CD4-positive, alpha-beta T cell (primary cell): ENCODE results near the gene GALNT18. TPM values are rescaled to one million over a fixed set of nuclear protein-coding genes. Genes with fewer than 3 reads are reported as not detected.

ENCODE experiments used
- ATAC-seq: fragments of 200-7000 bp; cut with Tn5 transposase; one replicate; pipeline ENCODE4 v1.10.0; 2022; ENCODE audit warnings: mild to moderate bottlenecking; ENCODE audit not compliant: poor library complexity
- CTCF ChIA-PET: fragments of 350-600 bp; sonication (Branson Sonifier 250); formaldehyde crosslinking; loops from one replicate; lab custom pipeline; 2021; ENCODE audit warnings: antibody characterized with exemption, inconsistent platforms; lab: Charles Lee
- POLR2A ChIA-PET: fragments of 350-600 bp; sonication (Branson Sonifier 250); formaldehyde crosslinking; loops from one replicate; lab custom pipeline; 2021; ENCODE audit warnings: antibody characterized with exemption, inconsistent platforms; lab: Charles Lee
- DNase-seq, 14 experiments: peaks; one replicate each; pipeline ENCODE4 v3.0.0-alpha.2; 2013 to 2020; ENCODE audit warnings: mixed read lengths in 2 of 14
- H3K27ac ChIP-seq, 2 donors: one replicate each; pipeline versions ENCODE4 v1.5.1 to v1.7.0; 2013; ENCODE audit warnings: low read length in 2 of 2, low read depth in 1 of 2, mild to moderate bottlenecking in 1 of 2
- H3K27me3 ChIP-seq, 2 experiments: 1 replicate in 1 of 2; 2 replicates in 1 of 2; pipeline versions ENCODE4 v1.6.1 to v1.7.0; 2013; ENCODE audit warnings: low read length in 2 of 2, control low read depth in 1 of 2, mild to moderate bottlenecking in 1 of 2, moderate library complexity in 1 of 2; ENCODE audit not compliant: insufficient read depth in 2 of 2, control insufficient read depth in 1 of 2
- H3K36me3 ChIP-seq: one replicate; pipeline ENCODE4 v1.6.1; 2013; ENCODE audit warnings: low read length, control low read depth; ENCODE audit not compliant: insufficient read depth
- H3K4me1 ChIP-seq: one replicate; pipeline ENCODE4 v1.6.1; 2013; ENCODE audit warnings: low read length, control low read depth; ENCODE audit not compliant: insufficient read depth
- H3K4me3 ChIP-seq: one replicate; pipeline ENCODE4 v1.5.1; 2013; ENCODE audit warnings: mild to moderate bottlenecking, low read length, moderate library complexity
- H3K9me3 ChIP-seq, 2 experiments: 1 replicate in 1 of 2; 2 replicates in 1 of 2; pipeline versions ENCODE4 v1.6.1 to v1.7.0; 2013; ENCODE audit warnings: low read length in 2 of 2, mild to moderate bottlenecking in 2 of 2, control low read depth in 1 of 2, moderate library complexity in 1 of 2; ENCODE audit not compliant: control insufficient read depth in 1 of 2, insufficient read depth in 1 of 2
- H3K27ac Mint-ChIP-seq: one replicate; pipeline ENCODE4 v1.8.0; 2020; ENCODE audit warnings: mixed read lengths
- H3K27me3 Mint-ChIP-seq: one replicate; pipeline ENCODE4 v1.8.0; 2021; ENCODE audit warnings: mixed read lengths
- H3K36me3 Mint-ChIP-seq: one replicate; pipeline ENCODE4 v1.8.0; 2021; ENCODE audit warnings: low read depth, mixed read lengths
- H3K4me1 Mint-ChIP-seq: one replicate; pipeline ENCODE4 v1.8.0; 2021; ENCODE audit warnings: low read depth, mixed read lengths
- H3K4me3 Mint-ChIP-seq: one replicate; pipeline ENCODE4 v1.8.0; 2020; ENCODE audit warnings: mild to moderate bottlenecking, mixed read lengths
- H3K9me3 Mint-ChIP-seq: one replicate; pipeline ENCODE4 v1.8.0; 2020; ENCODE audit warnings: mixed read lengths
- intact Hi-C, 2 experiments: fragments of 100-400 bp; cut with DNase I in 1 of 2; cut with micrococcal nuclease in 1 of 2; formaldehyde crosslinking; loops; one replicate each; pipeline versions ENCODE4 v1.15.1 to v1.9.0; 2023 to 2025; cut with DNase I, micrococcal nuclease
- total RNA-seq, 174 experiments: library from RNA in 2 of 174; stranded (reverse) in 2 of 174; gene quantifications; one replicate each; pipeline ENCODE4 v1.2.3 and lab custom pipeline; 2021 to 2026
- TF ChIP-seq, protein P1 (sequence below): fragments of 200-600 bp; IDR thresholded peaks from one replicate; pipeline ENCODE4 v1.8.0; 2022; ENCODE audit warnings: antibody characterized with exemption, mild to moderate bottlenecking

The GALNT18 gene
- total RNA-seq, 2 experiments from 2014 or later, result 0.08 TPM; not detected in 1

GRCh38 chr11:11486423-11486822 lies 135.4 kb downstream of the GALNT18 start:
- ATAC-seq, result no peak
- no peak overlapping the region for H3K4me3 Mint-ChIP-seq
- intact Hi-C loops, result no loop called here
- no peaks in the 10 kb centered on the region for H3K9me3 Mint-ChIP-seq
- ChIA-PET POLR2A (no interaction called here), CTCF (no interaction called here)
- Histone ChIP-seq H3K4me3 (no peak overlapping the region), H3K27ac (no peak overlapping the region), H3K27me3 (no peaks in the 10 kb centered on the region), H3K9me3 (no peaks in the 10 kb centered on the region), H3K36me3 (no peaks in the 10 kb centered on the region), H3K4me1 (no peaks in the 10 kb centered on the region)
- no peak for DNase-seq
- H3K36me3 Mint-ChIP-seq, result no peaks in the 10 kb centered on the region
- TF ChIP-seq, protein P1, sequence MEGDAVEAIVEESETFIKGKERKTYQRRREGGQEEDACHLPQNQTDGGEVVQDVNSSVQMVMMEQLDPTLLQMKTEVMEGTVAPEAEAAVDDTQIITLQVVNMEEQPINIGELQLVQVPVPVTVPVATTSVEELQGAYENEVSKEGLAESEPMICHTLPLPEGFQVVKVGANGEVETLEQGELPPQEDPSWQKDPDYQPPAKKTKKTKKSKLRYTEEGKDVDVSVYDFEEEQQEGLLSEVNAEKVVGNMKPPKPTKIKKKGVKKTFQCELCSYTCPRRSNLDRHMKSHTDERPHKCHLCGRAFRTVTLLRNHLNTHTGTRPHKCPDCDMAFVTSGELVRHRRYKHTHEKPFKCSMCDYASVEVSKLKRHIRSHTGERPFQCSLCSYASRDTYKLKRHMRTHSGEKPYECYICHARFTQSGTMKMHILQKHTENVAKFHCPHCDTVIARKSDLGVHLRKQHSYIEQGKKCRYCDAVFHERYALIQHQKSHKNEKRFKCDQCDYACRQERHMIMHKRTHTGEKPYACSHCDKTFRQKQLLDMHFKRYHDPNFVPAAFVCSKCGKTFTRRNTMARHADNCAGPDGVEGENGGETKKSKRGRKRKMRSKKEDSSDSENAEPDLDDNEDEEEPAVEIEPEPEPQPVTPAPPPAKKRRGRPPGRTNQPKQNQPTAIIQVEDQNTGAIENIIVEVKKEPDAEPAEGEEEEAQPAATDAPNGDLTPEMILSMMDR, result no peak
- H3K4me1 Mint-ChIP-seq, result no peaks in the 10 kb centered on the region
- no peaks in the 10 kb centered on the region for H3K27me3 Mint-ChIP-seq
- no peak overlapping the region for H3K27ac Mint-ChIP-seq

- ChIA-PET POLR2A (no interaction called here), CTCF (no interaction called here)
- H3K4me3 Mint-ChIP-seq, result no peak overlapping the region
- TF ChIP-seq, protein P1, result no peak
- no peaks in the 10 kb centered on the region for H3K36me3 Mint-ChIP-seq
- Histone ChIP-seq H3K27ac (no peak overlapping the region), H3K4me1 (no peaks in the 10 kb centered on the region), H3K36me3 (no peaks in the 10 kb centered on the region), H3K9me3 (no peaks in the 10 kb centered on the region), H3K4me3 (no peak overlapping the region), H3K27me3 (no peaks in the 10 kb centered on the region)
- H3K27ac Mint-ChIP-seq, result no peak overlapping the region
- DNase-seq (no peak), ATAC-seq (no peak)
- intact Hi-C loops, result no loop called here
- no peaks in the 10 kb centered on the region for H3K4me1 Mint-ChIP-seq
- H3K9me3 Mint-ChIP-seq, result no peaks in the 10 kb centered on the region
- no peaks in the 10 kb centered on the region for H3K27me3 Mint-ChIP-seq
Measured at GRCh38 chr11:11486002-11486401, 135.8 kb downstream of the GALNT18 start.

DNA sequence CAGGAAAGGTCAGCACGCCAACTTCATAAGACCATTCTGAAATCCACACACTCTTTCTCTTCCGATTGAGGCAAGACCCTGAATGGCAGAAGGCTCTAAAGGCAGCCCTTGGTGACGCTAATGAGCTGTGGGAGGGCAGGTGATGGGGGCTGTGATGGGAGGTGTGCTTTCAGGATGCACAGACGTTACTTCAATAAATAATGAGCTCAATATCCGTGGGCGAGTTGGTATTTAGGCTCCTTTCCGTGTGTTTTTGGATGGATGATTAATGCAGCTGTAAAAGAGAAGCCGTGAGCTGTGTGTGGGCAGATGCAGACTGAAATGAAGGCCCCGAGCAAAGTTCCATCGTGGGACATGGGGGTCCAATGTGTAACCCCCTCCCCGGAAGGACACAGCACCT lies 138.2 kb downstream of the GALNT18 start:
- H3K9me3 ChIP-seq, result peaks cover 0 to 2% of the 10 kb centered on the region in 2 experiments
- Mint-ChIP-seq H3K36me3 (no peaks in the 10 kb centered on the region), H3K4me1 (no peaks in the 10 kb centered on the region), H3K27ac (no peak overlapping the region), H3K9me3 (no peaks in the 10 kb centered on the region), H3K27me3 (no peaks in the 10 kb centered on the region), H3K4me3 (no peak overlapping the region)
- POLR2A ChIA-PET, result no interaction called here
- H3K36me3 ChIP-seq, result no peaks in the 10 kb centered on the region
- no peak overlapping the region for H3K27ac ChIP-seq
- no peak for ATAC-seq
- no peak overlapping the region for H3K4me3 ChIP-seq
- intact Hi-C loops, result no loop called here
- CTCF ChIA-PET, result interaction anchor here (0.7 kb wide), 1 partner anchor 184 kb away, joined by 4 read pairs; no protein-coding TSS in a partner anchor
- peaks cover 0 to 3% of the 10 kb centered on the region in 2 experiments for H3K27me3 ChIP-seq
- H3K4me1 ChIP-seq, result no peaks in the 10 kb centered on the region
- TF ChIP-seq, protein P1, result no peak
- no peak for DNase-seq
